HEK293T (cell line): ENCODE measurements around the gene MTMR1.

Source experiments
- FOXK2 ChIP-seq: fragments of 450-650 bp; IDR thresholded peaks from 2 replicates; pipeline ENCODE4 v1.6.1; 2016; ENCODE audit warnings: mild to moderate bottlenecking
- LEF1 ChIP-seq: fragments of 450-650 bp; IDR thresholded peaks from 2 replicates; pipeline ENCODE4 v1.6.1; 2017; ENCODE audit warnings: mild to moderate bottlenecking, borderline replicate concordance
- NFRKB ChIP-seq: fragments of 450-650 bp; IDR thresholded peaks from 2 replicates; pipeline ENCODE4 v1.6.1; 2016; ENCODE audit warnings: mild to moderate bottlenecking, moderate library complexity
- SP1 ChIP-seq: fragments of 450-650 bp; IDR thresholded peaks from 2 replicates; pipeline ENCODE4 v1.6.1; 2017
- SUZ12 ChIP-seq: fragments of 450-650 bp; IDR thresholded peaks from 2 replicates; pipeline ENCODE4 v1.6.1; 2016; ENCODE audit warnings: mild to moderate bottlenecking
- ZNF384 ChIP-seq: fragments of 450-650 bp; IDR thresholded peaks from 2 replicates; pipeline ENCODE4 v1.6.1; 2016

- TF ChIP-seq SP1 = no peak
- no peak for TF ChIP-seq LEF1
- no peak for TF ChIP-seq FOXK2
- TF ChIP-seq NFRKB = no peak
- no peak for TF ChIP-seq SUZ12
- no peak for TF ChIP-seq ZNF384
Measured at GRCh38 chrX:150651906-150652305, 41.3 kb upstream of the MTMR1 start.
